Posterior cingulate gyrus (tissue), 11 donors: Measurements from ENCODE around the gene SS18L1.

ENCODE experiments used
- DNase-seq, 10 donors: peaks; one replicate each; pipeline versions ENCODE4 v3.0.0 to v3.0.0-alpha.2; 2020 to 2021; ENCODE audit warnings: mixed read lengths in 3 of 10
- intact Hi-C: fragments of 100-400 bp; cut with DNase I; formaldehyde crosslinking; loops from one replicate; pipeline ENCODE4 v1.15.1; 2023

Gene SS18L1

GRCh38 chr20:62230276-62230675 lies 86.7 kb downstream of the SS18L1 start:
- no peak for DNase-seq
- intact Hi-C loops = loop anchor here (10.0 kb wide), 1 partner anchor 105 kb away; the partner anchor contains the start of gene LSM14B

- intact Hi-C loops = loop anchor here (10.0 kb wide), 1 partner anchor 106 kb away; the partner anchor contains the start of gene LSM14B
Measured at GRCh38 chr20:62230696-62231095, 87.1 kb downstream of the SS18L1 start.

GRCh38 chr20:62231292-62231691 lies 87.7 kb downstream of the SS18L1 start:
- intact Hi-C loops = loop anchor here (10.0 kb wide), 1 partner anchor 106 kb away; the partner anchor contains the start of gene LSM14B
- DNase-seq = no peak

More at GRCh38 chr20:62230696-62231095, 87.1 kb downstream of the SS18L1 start:
- DNase-seq = no peak
